ENCODE measurements around the gene HAPLN1. TPM values are rescaled to one million over a fixed set of nuclear protein-coding genes. Genes with fewer than 3 reads are reported as not detected.

HAPLN1 gene
- total and polyA plus RNA-seq, 10 of the 15 experiments (the other 5 are each of a cell fraction or from before 2014, with no cell fraction given): 0.05 to 0.21 (median 0.17) TPM; not detected in 2

DNA sequence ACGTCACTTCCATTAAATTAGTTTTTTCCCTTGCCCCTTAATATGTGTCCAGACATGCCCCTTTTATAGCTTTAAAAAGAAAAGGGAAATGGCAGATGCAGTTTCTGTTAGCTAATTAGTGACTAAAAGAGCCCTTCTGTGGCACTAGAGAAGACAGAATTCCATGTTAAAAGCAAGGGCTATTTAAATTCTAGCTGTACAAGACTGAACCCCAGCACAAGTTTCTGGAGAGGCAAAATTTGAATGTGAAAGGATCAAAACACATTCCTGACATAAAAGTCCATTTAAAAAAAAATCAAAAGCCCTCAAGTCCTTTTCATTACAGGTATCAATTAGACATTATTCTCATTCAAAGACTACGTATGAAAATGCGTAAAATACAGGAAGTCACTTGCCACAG is 78.7 kb downstream of the HAPLN1 start:
- Histone ChIP-seq H3K27ac (ENCODE audit: control insufficient read depth, insufficient read depth) (no peak overlapping the region), H3K4me2 (ENCODE audit: control insufficient read depth, insufficient read depth) (no peak overlapping the region), H3K79me2 (ENCODE audit: control insufficient read depth, insufficient read depth, low read length) (no peaks in the 10 kb centered on the region), H4K20me1 (ENCODE audit: control insufficient read depth, insufficient read depth) (no peaks in the 10 kb centered on the region), H3K36me3 (ENCODE audit: control insufficient read depth in 2 of 2, insufficient read depth in 2 of 2, low read length in 1 of 2) (no peaks in the 10 kb centered on the region), H3K27me3 (replicated peaks in 1 of 2; ENCODE audit: control insufficient read depth in 2 of 2, insufficient read depth in 2 of 2, low read length in 1 of 2) (no peaks in the 10 kb centered on the region), H3K4me1 (ENCODE audit: control insufficient read depth, insufficient read depth, low read length) (no peaks in the 10 kb centered on the region), H2AFZ (ENCODE audit: control insufficient read depth, low read depth, low read length) (no peak overlapping the region), H3K9me3 (replicated peaks; ENCODE audit: control insufficient read depth, insufficient read depth, low read length) (no peaks in the 10 kb centered on the region), H3K9ac (ENCODE audit: control insufficient read depth, insufficient read depth, low read length) (no peak overlapping the region), H3K4me3 (no peak overlapping the region)
- TF ChIP-seq MEF2B (IDR thresholded peaks at IDR 0.05; ENCODE audit: partially characterized antibody, poor library complexity, severe bottlenecking) (no peak), MTA3 (IDR thresholded peaks at IDR 0.05; ENCODE audit: borderline replicate concordance, low read length) (no peak), TCF3 (IDR thresholded peaks at IDR 0.05; ENCODE audit: borderline replicate concordance, insufficient read depth, low read depth, low read length) (no peak), EZH2 (IDR thresholded peaks at IDR 0.05; ENCODE audit: borderline replicate concordance, control insufficient read depth, low read depth, low read length) (no peak), PML (IDR thresholded peaks at IDR 0.05; ENCODE audit: low read length) (no peak), HDGF (IDR thresholded peaks at IDR 0.05) (no peak), ZNF217 (IDR thresholded peaks at IDR 0.05) (no peak), SUPT20H (IDR thresholded peaks at IDR 0.05; ENCODE audit: borderline replicate concordance, control insufficient read depth, low read depth, low read length) (no peak), ZZZ3 (IDR thresholded peaks at IDR 0.05; ENCODE audit: control insufficient read depth, insufficient read length, low read depth) (no peak), RAD21 (IDR thresholded peaks at IDR 0.05; ENCODE audit: insufficient read depth, low read depth, low read length) (no peak), CHD2 (IDR thresholded peaks at IDR 0.05; ENCODE audit: borderline replicate concordance, low read depth, low read length) (no peak)
- TF ChIP-seq, protein P1, sequence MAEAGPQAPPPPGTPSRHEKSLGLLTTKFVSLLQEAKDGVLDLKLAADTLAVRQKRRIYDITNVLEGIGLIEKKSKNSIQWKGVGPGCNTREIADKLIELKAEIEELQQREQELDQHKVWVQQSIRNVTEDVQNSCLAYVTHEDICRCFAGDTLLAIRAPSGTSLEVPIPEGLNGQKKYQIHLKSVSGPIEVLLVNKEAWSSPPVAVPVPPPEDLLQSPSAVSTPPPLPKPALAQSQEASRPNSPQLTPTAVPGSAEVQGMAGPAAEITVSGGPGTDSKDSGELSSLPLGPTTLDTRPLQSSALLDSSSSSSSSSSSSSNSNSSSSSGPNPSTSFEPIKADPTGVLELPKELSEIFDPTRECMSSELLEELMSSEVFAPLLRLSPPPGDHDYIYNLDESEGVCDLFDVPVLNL (IDR thresholded peaks at IDR 0.05; ENCODE audit: low read depth, low read length): no peak
- TF ChIP-seq, protein P2, sequence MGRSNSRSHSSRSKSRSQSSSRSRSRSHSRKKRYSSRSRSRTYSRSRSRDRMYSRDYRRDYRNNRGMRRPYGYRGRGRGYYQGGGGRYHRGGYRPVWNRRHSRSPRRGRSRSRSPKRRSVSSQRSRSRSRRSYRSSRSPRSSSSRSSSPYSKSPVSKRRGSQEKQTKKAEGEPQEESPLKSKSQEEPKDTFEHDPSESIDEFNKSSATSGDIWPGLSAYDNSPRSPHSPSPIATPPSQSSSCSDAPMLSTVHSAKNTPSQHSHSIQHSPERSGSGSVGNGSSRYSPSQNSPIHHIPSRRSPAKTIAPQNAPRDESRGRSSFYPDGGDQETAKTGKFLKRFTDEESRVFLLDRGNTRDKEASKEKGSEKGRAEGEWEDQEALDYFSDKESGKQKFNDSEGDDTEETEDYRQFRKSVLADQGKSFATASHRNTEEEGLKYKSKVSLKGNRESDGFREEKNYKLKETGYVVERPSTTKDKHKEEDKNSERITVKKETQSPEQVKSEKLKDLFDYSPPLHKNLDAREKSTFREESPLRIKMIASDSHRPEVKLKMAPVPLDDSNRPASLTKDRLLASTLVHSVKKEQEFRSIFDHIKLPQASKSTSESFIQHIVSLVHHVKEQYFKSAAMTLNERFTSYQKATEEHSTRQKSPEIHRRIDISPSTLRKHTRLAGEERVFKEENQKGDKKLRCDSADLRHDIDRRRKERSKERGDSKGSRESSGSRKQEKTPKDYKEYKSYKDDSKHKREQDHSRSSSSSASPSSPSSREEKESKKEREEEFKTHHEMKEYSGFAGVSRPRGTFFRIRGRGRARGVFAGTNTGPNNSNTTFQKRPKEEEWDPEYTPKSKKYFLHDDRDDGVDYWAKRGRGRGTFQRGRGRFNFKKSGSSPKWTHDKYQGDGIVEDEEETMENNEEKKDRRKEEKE (IDR thresholded peaks at IDR 0.05): no peak
- TF ChIP-seq, protein P3, sequence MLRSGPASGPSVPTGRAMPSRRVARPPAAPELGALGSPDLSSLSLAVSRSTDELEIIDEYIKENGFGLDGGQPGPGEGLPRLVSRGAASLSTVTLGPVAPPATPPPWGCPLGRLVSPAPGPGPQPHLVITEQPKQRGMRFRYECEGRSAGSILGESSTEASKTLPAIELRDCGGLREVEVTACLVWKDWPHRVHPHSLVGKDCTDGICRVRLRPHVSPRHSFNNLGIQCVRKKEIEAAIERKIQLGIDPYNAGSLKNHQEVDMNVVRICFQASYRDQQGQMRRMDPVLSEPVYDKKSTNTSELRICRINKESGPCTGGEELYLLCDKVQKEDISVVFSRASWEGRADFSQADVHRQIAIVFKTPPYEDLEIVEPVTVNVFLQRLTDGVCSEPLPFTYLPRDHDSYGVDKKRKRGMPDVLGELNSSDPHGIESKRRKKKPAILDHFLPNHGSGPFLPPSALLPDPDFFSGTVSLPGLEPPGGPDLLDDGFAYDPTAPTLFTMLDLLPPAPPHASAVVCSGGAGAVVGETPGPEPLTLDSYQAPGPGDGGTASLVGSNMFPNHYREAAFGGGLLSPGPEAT (IDR thresholded peaks at IDR 0.05; ENCODE audit: low read depth): no peak
- FAIRE-seq: no peak
- in situ Hi-C loops (cut with MboI): no loop called here
- no TSS peak for BruUV-seq (replicated peaks)
- ChIA-PET CTCF (no interaction called here), POLR2A (no interaction called here), SMC1A (ENCODE audit: uncharacterized antibody, unreplicated experiment) (interaction anchor here (0.6 to 1.3 kb wide), 3 partner anchors 11 to 17 kb away, joined by 3 to 4 read pairs (median 3); no protein-coding TSS in a partner anchor), RAD21 (ENCODE audit: unreplicated experiment) (no interaction called here)
- 56% methylated on average over 3 of the region's 3 CpGs for WGBS (ENCODE audit: insufficient coverage, insufficient replicate concordance, low lambda C conversion rate, missing lambda C conversion rate)
- no peak for ATAC-seq
- intact Hi-C loops (cut with micrococcal nuclease; ENCODE audit: unreplicated experiment): no loop called here
- DNase-seq (ENCODE audit: low read depth, low spot score): no peak

Measured in GM12878 (cell line).